Heart left ventricle (tissue), 13 donors: ENCODE results near the gene GALNT10.

Source experiments
- POLR2A ChIP-seq, 2 donors: fragments of 450-650 bp; IDR thresholded peaks; one replicate each; pipeline ENCODE4 v1.6.1; 2017; ENCODE audit warnings: antibody characterized with exemption in 2 of 2, mild to moderate bottlenecking in 2 of 2, moderate library complexity in 2 of 2
- TF ChIP-seq, protein P1 (sequence below), 12 donors: fragments of 200-600 bp; sonication (generic) in 4 of 12; IDR thresholded peaks; one replicate each; pipeline versions ENCODE4 v1.5.0 to v1.8.0; 2018 to 2022; ENCODE audit warnings: antibody characterized with exemption in 12 of 12, mild to moderate bottlenecking in 5 of 12
- donor health status: ischemic (EF 13 %, LVEDD 7.1; RV severe dilation, severe dysfunction).
- donor health status: DM: no; HTN: yes; CAD: no.
- donor health status: DM: no; HTN: no; CAD: no.
- donor health status: ischemic (EF 25% LVEDD 6.9; RV normal size, moderate dysfunction).
- donor health status: ischemic (EF 25% LVEDD 5.7; RV mildly dilated, moderate dysfunction).
- donor health status: ischemic (EF 35%, LVEDD 5.7; RV mildly dilated, moderate dysfunction).
- donor health status: nonischemic (EF 11% LVEDD 7.7; RV severe dilation, severe dysfunction).
- donor health status: DM: yes; HTN: yes; CAD: no.
- donor health status: PGD.
- donor health status: ischemic (EF 29% LVEDD 5.4; RV normal size, mild dysfunction).
- donor health status: nonischemic (EF 23%, LVEDD 6.1; RV moderate dilation, normal function).

- TF ChIP-seq, protein P1, sequence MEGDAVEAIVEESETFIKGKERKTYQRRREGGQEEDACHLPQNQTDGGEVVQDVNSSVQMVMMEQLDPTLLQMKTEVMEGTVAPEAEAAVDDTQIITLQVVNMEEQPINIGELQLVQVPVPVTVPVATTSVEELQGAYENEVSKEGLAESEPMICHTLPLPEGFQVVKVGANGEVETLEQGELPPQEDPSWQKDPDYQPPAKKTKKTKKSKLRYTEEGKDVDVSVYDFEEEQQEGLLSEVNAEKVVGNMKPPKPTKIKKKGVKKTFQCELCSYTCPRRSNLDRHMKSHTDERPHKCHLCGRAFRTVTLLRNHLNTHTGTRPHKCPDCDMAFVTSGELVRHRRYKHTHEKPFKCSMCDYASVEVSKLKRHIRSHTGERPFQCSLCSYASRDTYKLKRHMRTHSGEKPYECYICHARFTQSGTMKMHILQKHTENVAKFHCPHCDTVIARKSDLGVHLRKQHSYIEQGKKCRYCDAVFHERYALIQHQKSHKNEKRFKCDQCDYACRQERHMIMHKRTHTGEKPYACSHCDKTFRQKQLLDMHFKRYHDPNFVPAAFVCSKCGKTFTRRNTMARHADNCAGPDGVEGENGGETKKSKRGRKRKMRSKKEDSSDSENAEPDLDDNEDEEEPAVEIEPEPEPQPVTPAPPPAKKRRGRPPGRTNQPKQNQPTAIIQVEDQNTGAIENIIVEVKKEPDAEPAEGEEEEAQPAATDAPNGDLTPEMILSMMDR (IDR thresholded peaks at IDR 0.05): no peak
- TF ChIP-seq POLR2A (IDR thresholded peaks at IDR 0.05): no peak
Observed at GRCh38 chr5:154293219-154293618, 102.7 kb downstream of the GALNT10 start.
